Osteoblast (primary cell): ENCODE measurements around the gene GRM7. TPM values are rescaled to one million over a fixed set of nuclear protein-coding genes. Genes with fewer than 3 reads are reported as not detected.

Source experiments
- DNase-seq: peaks from one replicate; pipeline ENCODE4 v3.0.0; 2011; ENCODE audit warnings: low spot score, mixed read lengths; ENCODE audit not compliant: insufficient read length; ENCODE audit errors: missing footprints
- H2AFZ ChIP-seq: 2 replicates; pipeline ENCODE4 v1.6.0; 2011; ENCODE audit warnings: mild to moderate bottlenecking, low read length
- H3K27ac ChIP-seq: 2 replicates; pipeline ENCODE4 v1.5.1; 2011; ENCODE audit warnings: mild to moderate bottlenecking, low read depth, low read length, moderate library complexity
- H3K27me3 ChIP-seq: 2 replicates; pipeline ENCODE4 v1.6.0; 2012; ENCODE audit warnings: mild to moderate bottlenecking, control low read depth, inconsistent platforms, low read length, moderate library complexity; ENCODE audit not compliant: insufficient read depth
- H3K36me3 ChIP-seq: 2 replicates; pipeline ENCODE4 v1.5.1; 2011; ENCODE audit warnings: mild to moderate bottlenecking, low read length, control low read depth, moderate library complexity; ENCODE audit not compliant: insufficient read depth
- H3K4me1 ChIP-seq: 2 replicates; pipeline ENCODE4 v1.5.1; 2011; ENCODE audit warnings: mild to moderate bottlenecking, low read length, control low read depth, moderate library complexity; ENCODE audit not compliant: insufficient read depth
- H3K4me2 ChIP-seq: 2 replicates; pipeline ENCODE4 v1.6.0; 2011; ENCODE audit warnings: mild to moderate bottlenecking, low read length; ENCODE audit not compliant: insufficient read depth
- H3K4me3 ChIP-seq: fragments of 200-600 bp; sonication (generic); 3 replicates; pipeline ENCODE4 v1.5.1; 2012; ENCODE audit warnings: mild to moderate bottlenecking, low read length, inconsistent platforms; ENCODE audit not compliant: insufficient read depth
- H3K79me2 ChIP-seq: 2 replicates; pipeline ENCODE4 v1.6.0; 2012; ENCODE audit warnings: mild to moderate bottlenecking, low read length, control low read depth, inconsistent platforms; ENCODE audit not compliant: insufficient read depth
- H3K9me3 ChIP-seq: 2 replicates; pipeline ENCODE4 v1.5.1; 2011; ENCODE audit warnings: low read depth, low read length, control low read depth
- H4K20me1 ChIP-seq: 2 replicates; pipeline ENCODE4 v1.6.0; 2012; ENCODE audit warnings: mild to moderate bottlenecking, low read length, control low read depth; ENCODE audit not compliant: insufficient read depth
- CTCF ChIP-seq: IDR thresholded peaks from 2 replicates; pipeline ENCODE4 v1.5.1; 2011; ENCODE audit warnings: mild to moderate bottlenecking, low read depth, low read length, moderate library complexity; ENCODE audit errors: extremely low read depth
- total RNA-seq: library from RNA; depleted of rRNA; stranded (reverse); fragments of >200 nt; gene quantifications from 2 replicates; pipeline ENCODE4 v1.2.3, GENCODE V29; 2012

The GRM7 gene
- total RNA-seq, 1 donor: not detected

DNA sequence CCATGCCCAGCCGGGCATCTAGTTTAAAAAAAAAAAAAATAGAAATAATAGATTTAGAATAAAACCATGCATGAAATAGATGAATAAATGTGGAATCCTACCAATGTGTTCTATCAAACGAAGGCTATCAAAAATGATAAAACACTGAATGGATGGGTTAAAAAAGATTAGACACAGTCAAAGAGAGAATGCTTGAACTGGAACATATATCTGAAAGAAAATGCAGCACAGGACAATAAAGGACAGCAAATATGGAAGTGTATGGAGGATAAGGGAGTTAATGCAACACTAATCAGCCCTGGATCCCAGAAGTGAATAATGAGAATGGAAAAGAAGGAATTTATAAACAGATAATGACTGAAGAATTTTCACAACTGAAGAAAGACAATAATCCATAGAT lies 571.7 kb downstream of the GRM7 start:
- no peak overlapping the region for H3K4me2 ChIP-seq
- no peaks in the 10 kb centered on the region for H4K20me1 ChIP-seq
- no peak for DNase-seq
- no peaks in the 10 kb centered on the region for H3K9me3 ChIP-seq
- no peak overlapping the region for H3K4me3 ChIP-seq
- no peak for TF ChIP-seq CTCF
- no peak overlapping the region for H2AFZ ChIP-seq
- H3K27ac ChIP-seq: no peak overlapping the region
- no peaks in the 10 kb centered on the region for H3K27me3 ChIP-seq
- no peaks in the 10 kb centered on the region for H3K4me1 ChIP-seq
- no peaks in the 10 kb centered on the region for H3K36me3 ChIP-seq
- no peaks in the 10 kb centered on the region for H3K79me2 ChIP-seq

GRCh38 chr3:7433073-7433472 lies 572.2 kb downstream of the GRM7 start:
- no peaks in the 10 kb centered on the region for H3K9me3 ChIP-seq
- H3K27ac ChIP-seq: no peak overlapping the region
- H3K36me3 ChIP-seq: no peaks in the 10 kb centered on the region
- no peaks in the 10 kb centered on the region for H4K20me1 ChIP-seq
- no peaks in the 10 kb centered on the region for H3K4me1 ChIP-seq
- DNase-seq: no peak
- H3K79me2 ChIP-seq: no peaks in the 10 kb centered on the region
- H3K4me2 ChIP-seq: no peak overlapping the region
- no peaks in the 10 kb centered on the region for H3K27me3 ChIP-seq
- H2AFZ ChIP-seq: no peak overlapping the region
- H3K4me3 ChIP-seq: no peak overlapping the region
- no peak for TF ChIP-seq CTCF

GRCh38 chr3:7436542-7436941 lies 575.6 kb downstream of the GRM7 start:
- Histone ChIP-seq H3K4me3 (no peak overlapping the region), H3K4me2 (no peak overlapping the region), H4K20me1 (no peaks in the 10 kb centered on the region), H3K36me3 (no peaks in the 10 kb centered on the region), H2AFZ (no peak overlapping the region), H3K79me2 (no peaks in the 10 kb centered on the region), H3K4me1 (no peaks in the 10 kb centered on the region), H3K27me3 (no peaks in the 10 kb centered on the region), H3K9me3 (no peaks in the 10 kb centered on the region), H3K27ac (no peak overlapping the region)
- no peak for TF ChIP-seq CTCF
- no peak for DNase-seq

DNA sequence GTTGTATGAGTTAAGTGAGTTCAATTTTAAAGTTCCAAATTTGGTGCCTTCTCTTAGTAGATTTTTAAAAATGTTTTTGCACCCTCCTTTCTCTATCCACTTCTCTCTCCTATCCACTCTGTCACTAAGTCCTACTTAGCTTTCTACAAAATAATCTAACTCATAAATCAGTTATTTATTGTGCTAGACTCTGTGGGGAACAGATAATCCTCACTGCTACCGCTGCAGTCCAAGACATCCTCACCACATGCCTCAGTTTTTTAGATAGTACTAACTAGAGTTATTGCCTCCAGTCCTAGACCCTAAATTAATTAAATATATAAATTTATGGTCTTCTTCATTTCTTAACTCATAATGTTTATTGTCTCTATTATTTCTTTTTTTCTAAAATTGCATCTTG lies 576.3 kb downstream of the GRM7 start:
- H3K9me3 ChIP-seq: no peaks in the 10 kb centered on the region
- H2AFZ ChIP-seq: no peak overlapping the region
- H3K4me3 ChIP-seq: no peak overlapping the region
- H3K4me2 ChIP-seq: no peak overlapping the region
- no peaks in the 10 kb centered on the region for H3K27me3 ChIP-seq
- no peaks in the 10 kb centered on the region for H3K79me2 ChIP-seq
- H4K20me1 ChIP-seq: no peaks in the 10 kb centered on the region
- no peak overlapping the region for H3K27ac ChIP-seq
- no peaks in the 10 kb centered on the region for H3K36me3 ChIP-seq
- no peak for DNase-seq
- no peaks in the 10 kb centered on the region for H3K4me1 ChIP-seq
- TF ChIP-seq CTCF: no peak
